ENCODE results near the gene ATN1.

Gene ATN1

GRCh38 chr12:6975297-6976032, 47.7 kb downstream of the ATN1 start:
- no peak for DNase-seq (ENCODE audit: low read depth)

GRCh38 chr12:6977653-6978052, 49.9 kb downstream of the ATN1 start:
- no peak for DNase-seq (ENCODE audit: low read depth)

- DNase-seq (ENCODE audit: low read depth) = no peak
Observed at GRCh38 chr12:6978188-6978587, 50.4 kb downstream of the ATN1 start.

- no peak for DNase-seq (ENCODE audit: low read depth)
Observed at GRCh38 chr12:6978611-6979011, 50.9 kb downstream of the ATN1 start.

- no peak for DNase-seq (ENCODE audit: low read depth)
Observed at GRCh38 chr12:6979021-6979420, 51.3 kb downstream of the ATN1 start.

GRCh38 chr12:6979453-6979852, 51.7 kb downstream of the ATN1 start:
- no peak for DNase-seq (ENCODE audit: low read depth)

- DNase-seq (ENCODE audit: low read depth) = no peak
Observed at GRCh38 chr12:6980075-6980474, 52.3 kb downstream of the ATN1 start.

GRCh38 chr12:6980740-6981139, 53.0 kb downstream of the ATN1 start:
- no peak for DNase-seq (ENCODE audit: low read depth)

GRCh38 chr12:6981152-6982052, 53.6 kb downstream of the ATN1 start:
- DNase-seq (ENCODE audit: low read depth) = no peak

GRCh38 chr12:6982532-6982931, 54.8 kb downstream of the ATN1 start:
- DNase-seq (ENCODE audit: low read depth) = no peak

- no peak for DNase-seq (ENCODE audit: low read depth)
Observed at GRCh38 chr12:6987956-6988553, 60.3 kb downstream of the ATN1 start.
